Fibroblast of the aortic adventitia (primary cell): ENCODE data around the gene CACNA1D. TPM values are rescaled to one million over a fixed set of nuclear protein-coding genes. Genes with fewer than 3 reads are reported as not detected.

Experiments used
- DNase-seq: peaks from one replicate; pipeline ENCODE4 v3.0.0-alpha.2; 2010; ENCODE audit warnings: low read depth
- H3K4me3 ChIP-seq: 2 replicates; pipeline ENCODE4 v1.5.1; 2011; ENCODE audit warnings: low read depth, mild to moderate bottlenecking, control low read depth, low read length, moderate library complexity
- CTCF ChIP-seq: IDR thresholded peaks from 2 replicates; pipeline ENCODE4 v1.5.1; 2011; ENCODE audit warnings: mild to moderate bottlenecking, low read length, control low read depth, inconsistent platforms; ENCODE audit not compliant: insufficient read depth
- total RNA-seq: library from RNA; depleted of rRNA; stranded (reverse); fragments of >200 nt; gene quantifications from 2 replicates; pipeline ENCODE4 v1.2.3, GENCODE V29; 2012; ENCODE audit warnings: low replicate concordance

Gene CACNA1D
- total RNA-seq, 1 donor, result 1.9 TPM

GRCh38 chr3:53649816-53650215 is 155.4 kb downstream of the CACNA1D start:
- H3K4me3 ChIP-seq, result no peak overlapping the region
- no peak for TF ChIP-seq CTCF
- DNase-seq, result no peak

- H3K4me3 ChIP-seq, result no peak overlapping the region
- DNase-seq, result no peak
- TF ChIP-seq CTCF, result no peak
These were observed 156.0 kb downstream of the CACNA1D start for GRCh38 chr3:53650424-53650823.

GRCh38 chr3:53650928-53651661 is 156.7 kb downstream of the CACNA1D start:
- H3K4me3 ChIP-seq, result no peak overlapping the region
- DNase-seq, result no peak
- TF ChIP-seq CTCF, result no peak

GRCh38 chr3:53651927-53652326 is 157.5 kb downstream of the CACNA1D start:
- H3K4me3 ChIP-seq, result no peak overlapping the region
- no peak for DNase-seq
- no peak for TF ChIP-seq CTCF

- no peak for DNase-seq
- no peak overlapping the region for H3K4me3 ChIP-seq
- no peak for TF ChIP-seq CTCF
These were observed 163.2 kb downstream of the CACNA1D start for GRCh38 chr3:53657651-53658050.

- no peak for TF ChIP-seq CTCF
- no peak for DNase-seq
- no peak overlapping the region for H3K4me3 ChIP-seq
These were observed 164.3 kb downstream of the CACNA1D start for GRCh38 chr3:53658613-53659193.
